Heart right ventricle (tissue), 16 donors: Measurements from ENCODE around the gene GSS. TPM values are rescaled to one million over a fixed set of nuclear protein-coding genes. Genes with fewer than 3 reads are reported as not detected.

ENCODE experiments used
- ATAC-seq, 8 donors: fragments of 200-7000 bp; cut with Tn5 transposase; one replicate each; pipeline ENCODE4 v1.9.1; 2020; ENCODE audit warnings: mild to moderate bottlenecking in 8 of 8, moderate library complexity in 8 of 8, moderate number of reproducible peaks in 1 of 8
- DNase-seq, 2 donors: peaks; one replicate each; pipeline ENCODE4 v3.0.0-alpha.2; 2020
- H3K27ac ChIP-seq, 10 donors: fragments of 200-600 bp; sonication (generic) in 2 of 10; one replicate each; pipeline versions ENCODE4 v1.5.0 to v1.8.0; 2020 to 2022; ENCODE audit warnings: mild to moderate bottlenecking in 3 of 10
- H3K27me3 ChIP-seq, 7 donors: fragments of 200-600 bp; one replicate each; pipeline ENCODE4 v1.8.0; 2021 to 2022; ENCODE audit warnings: mild to moderate bottlenecking in 2 of 7
- H3K36me3 ChIP-seq, 9 donors: fragments of 200-600 bp; sonication (generic) in 1 of 9; one replicate each; pipeline versions ENCODE4 v1.5.0 to v1.8.0; 2020 to 2022; ENCODE audit warnings: mild to moderate bottlenecking in 2 of 9
- H3K4me1 ChIP-seq, 9 donors: fragments of 200-600 bp; sonication (generic) in 1 of 9; one replicate each; pipeline versions ENCODE4 v1.5.0 to v1.8.0; 2020 to 2022; ENCODE audit warnings: mild to moderate bottlenecking in 4 of 9
- H3K4me3 ChIP-seq, 10 donors: fragments of 200-600 bp; sonication (generic) in 2 of 10; one replicate each; pipeline versions ENCODE4 v1.5.0 to v1.8.0; 2020 to 2022; ENCODE audit warnings: mild to moderate bottlenecking in 7 of 10, moderate library complexity in 2 of 10
- H3K9me3 ChIP-seq, 11 donors: fragments of 200-600 bp in 10 of 11; sonication (generic) in 2 of 11; one replicate each; pipeline versions ENCODE4 v1.5.0 to v1.8.0; 2013 to 2022; ENCODE audit warnings: mild to moderate bottlenecking in 2 of 11, control low read depth in 1 of 11, moderate library complexity in 1 of 11
- CTCF ChIP-seq, 9 donors: fragments of 200-600 bp; sonication (generic) in 2 of 9; IDR thresholded peaks; one replicate each; pipeline versions ENCODE4 v1.5.0 to v1.8.0; 2021 to 2022; ENCODE audit warnings: antibody characterized with exemption in 9 of 9, mild to moderate bottlenecking in 5 of 9, moderate library complexity in 1 of 9
- WGBS, 2 donors: extraction: QIAGEN DNeasy Blood & Tissue Kit; methylation state at CpG; one replicate each; pipeline ENCODE4 v1.1.7; 2013; ENCODE audit warnings: inconsistent platforms in 1 of 2; 5-methylcytosine and 5-hydroxymethylcytosine counted together
- intact Hi-C, 10 donors: fragments of 100-400 bp; cut with DNase I; formaldehyde crosslinking; loops; one replicate each; pipeline versions ENCODE4 v1.11.1 to v1.14.2; 2022
- polyA plus RNA-seq, 2 donors: library from polyadenylated mRNA; stranded (reverse); fragments of 200-250 nt; gene quantifications; one replicate each; pipeline ENCODE4 v1.2.3, GENCODE V29; 2013
- total RNA-seq, 10 donors: library from RNA; stranded (reverse); fragmentation: NEBNext Ultra II Directional in 3 of 10; extraction: Animal tissue kit (Norgen Biotek cat#: 25700) in 3 of 10; gene quantifications; one replicate each; pipeline versions ENCODE4 v1.2.1 to v1.2.4, GENCODE V29; 2021 to 2023
- donor health status: Arrhythmogenic right ventricular cardiomyopathy.
- donor health status: ischemic (EF 13 %, LVEDD 7.1; RV severe dilation, severe dysfunction).
- donor health status: healthy with polysubstance abuse.
- donor health status: DM: no; HTN: yes; CAD: no.
- donor health status: DM: no; HTN: no; CAD: no.
- donor health status: ischemic (EF 25% LVEDD 6.9; RV normal size, moderate dysfunction).
- donor health status: ischemic (EF 25% LVEDD 5.7; RV mildly dilated, moderate dysfunction).
- donor health status: healthy.
- donor health status: DM: yes; HTN: yes; CAD: no.
- donor health status: Ischemic cardiomyopathy.
- donor health status: ischemic (EF 35%, LVEDD 5.7; RV mildly dilated, moderate dysfunction).
- donor health status: nonischemic (EF 11% LVEDD 7.7; RV severe dilation, severe dysfunction).
- donor health status: DM: yes; HTN: yes; CAD: no.
- donor health status: PGD.
- donor health status: ischemic (EF 29% LVEDD 5.4; RV normal size, mild dysfunction).
- donor health status: nonischemic (EF 23%, LVEDD 6.1; RV moderate dilation, normal function).

Gene GSS
- total and polyA plus RNA-seq, 12 donors, result 20.0 to 60.4 (median 25.9) TPM

- 85 to 86% methylated on average over 5 of the region's 5 CpGs for WGBS, 2 donors
- H3K9me3 ChIP-seq, result peaks cover 0 to 5% (median 0%) of the 10 kb centered on the region in 11 donors
- no peak overlapping the region for H3K4me3 ChIP-seq
- H3K36me3 ChIP-seq, result peaks cover 0 to 93% (median 45%) of the 10 kb centered on the region in 9 donors
- no peaks in the 10 kb centered on the region for H3K27me3 ChIP-seq
- ATAC-seq, result peak in 7 of 8 donors; percentile 57 to 88 (median 80)
- DNase-seq, result peak in 1 of 2 donors; percentile 28
- H3K4me1 ChIP-seq, result peaks cover 0 to 26% (median 12%) of the 10 kb centered on the region in 9 donors
- intact Hi-C loops, result loop anchor here in 1 of 10 donors (2.0 kb wide), 1 partner anchor 16 kb away; no protein-coding TSS in a partner anchor
- TF ChIP-seq CTCF (IDR thresholded peaks at IDR 0.05), result no peak
- H3K27ac ChIP-seq, result peak overlapping the region; percentile 22 to 76 (median 56)
Observed at GRCh38 chr20:34922654-34923381, 32.8 kb downstream of the GSS start.

GRCh38 chr20:34921436-34921835 lies 34.2 kb downstream of the GSS start:
- H3K4me1 ChIP-seq, result peaks cover 0 to 34% (median 17%) of the 10 kb centered on the region in 9 donors
- ATAC-seq (no peak), DNase-seq (no peak)
- intact Hi-C loops, result no loop called here
- H3K27me3 ChIP-seq, result no peaks in the 10 kb centered on the region
- H3K4me3 ChIP-seq, result no peak overlapping the region
- TF ChIP-seq CTCF (IDR thresholded peaks at IDR 0.05), result no peak
- H3K9me3 ChIP-seq, result peaks cover 0 to 5% (median 0%) of the 10 kb centered on the region in 11 donors
- peak overlapping the region in 7 of 10 donors; percentile 25 to 76 (median 57) for H3K27ac ChIP-seq
- WGBS, 2 donors, result 71 to 80% methylated on average over 3 of the region's 3 CpGs
- peaks cover 0 to 85% (median 37%) of the 10 kb centered on the region in 9 donors for H3K36me3 ChIP-seq

- ATAC-seq (no peak), DNase-seq (no peak)
- no peak overlapping the region for H3K27ac ChIP-seq
- H3K4me3 ChIP-seq, result no peak overlapping the region
- intact Hi-C loops, result no loop called here
- peaks cover 0 to 5% (median 0%) of the 10 kb centered on the region in 11 donors for H3K9me3 ChIP-seq
- TF ChIP-seq CTCF (IDR thresholded peaks at IDR 0.05), result no peak
- H3K27me3 ChIP-seq, result no peaks in the 10 kb centered on the region
- H3K4me1 ChIP-seq, result peaks cover 0 to 48% (median 30%) of the 10 kb centered on the region in 9 donors
- peaks cover 0 to 75% (median 23%) of the 10 kb centered on the region in 9 donors for H3K36me3 ChIP-seq
Observed at GRCh38 chr20:34920055-34920454, 35.6 kb downstream of the GSS start.

GRCh38 chr20:34916774-34917354 lies 38.7 kb downstream of the GSS start:
- no peaks in the 10 kb centered on the region for H3K9me3 ChIP-seq
- H3K27me3 ChIP-seq, result no peaks in the 10 kb centered on the region
- no peak for DNase-seq
- intact Hi-C loops, result no loop called here
- no peak for TF ChIP-seq CTCF (IDR thresholded peaks at IDR 0.05)
- WGBS, 2 donors, result 45 to 59% methylated on average over 2 of the region's 2 CpGs
- ATAC-seq, result peak in 2 of 8 donors; percentile 15 to 50
- peaks cover 0 to 53% (median 25%) of the 10 kb centered on the region in 9 donors for H3K4me1 ChIP-seq
- H3K36me3 ChIP-seq, result peaks cover 0 to 58% (median 7%) of the 10 kb centered on the region in 9 donors
- no peak overlapping the region for H3K4me3 ChIP-seq
- peak overlapping the region in 7 of 10 donors; percentile 22 to 74 (median 60) for H3K27ac ChIP-seq
